Esophagus squamous epithelium (tissue), 5 donors: ENCODE results near the gene VPS33A. TPM values are rescaled to one million over a fixed set of nuclear protein-coding genes. Genes with fewer than 3 reads are reported as not detected.
"Not testable (repeated sequence)": the region's sequence is repeated elsewhere in the genome, so short reads cannot be mapped to it uniquely, and the experiment has no call there.

Source experiments
- DNase-seq: peaks from one replicate; lab custom pipeline; 2025; lab: John Stamatoyannopoulos, UW
- H3K27ac ChIP-seq, 4 donors: fragments of 200-600 bp; sonication (generic); one replicate each; pipeline ENCODE4 v1.5.1; 2016 to 2019; ENCODE audit warnings: mild to moderate bottlenecking in 1 of 4
- H3K27me3 ChIP-seq, 4 donors: fragments of 200-600 bp; sonication (generic); 1 replicate in 3 of 4; 2 replicates in 1 of 4; pipeline versions ENCODE4 v1.5.1 to v1.6.0; 2017 to 2021; ENCODE audit warnings: antibody characterized with exemption in 1 of 4
- H3K36me3 ChIP-seq, 3 donors: fragments of 200-600 bp; sonication (generic); one replicate each; pipeline ENCODE4 v1.5.1; 2016 to 2019
- H3K4me1 ChIP-seq, 3 donors: fragments of 200-600 bp; sonication (generic); one replicate each; pipeline ENCODE4 v1.5.1; 2017 to 2019
- H3K4me3 ChIP-seq, 4 donors: fragments of 200-600 bp; sonication (generic); 1 replicate in 3 of 4; 2 replicates in 1 of 4; pipeline ENCODE4 v1.5.1; 2016 to 2019; ENCODE audit warnings: mild to moderate bottlenecking in 2 of 4, moderate library complexity in 1 of 4
- H3K9me3 ChIP-seq, 3 donors: fragments of 200-600 bp; sonication (generic); one replicate each; pipeline ENCODE4 v1.5.1; 2016 to 2019
- POLR2A ChIP-seq, 4 donors: fragments of 450-650 bp; IDR thresholded peaks; one replicate each; pipeline ENCODE4 v1.6.1; 2017; ENCODE audit warnings: antibody characterized with exemption in 4 of 4, mild to moderate bottlenecking in 4 of 4, moderate library complexity in 3 of 4
- WGBS, 2 donors: methylation state at CpG; one replicate each; pipeline ENCODE4 v1.1.5; 2018; 5-methylcytosine and 5-hydroxymethylcytosine counted together
- intact Hi-C: fragments of 100-400 bp; cut with DNase I; formaldehyde crosslinking; loops from one replicate; pipeline ENCODE4 v1.15.0; 2022
- total RNA-seq, 4 donors: library from RNA; depleted of rRNA; stranded (reverse); fragments of >200 nt; gene quantifications; one replicate each; pipeline ENCODE4 v1.1.0, GENCODE V29; 2016
- TF ChIP-seq, protein P1 (sequence below), 6 experiments: fragments of 450-650 bp in 4 of 6; fragments of 200-600 bp in 2 of 6; sonication (generic) in 2 of 6; IDR thresholded peaks; one replicate each; pipeline ENCODE4 v1.5.1; 2016 to 2019; ENCODE audit warnings: antibody characterized with exemption in 6 of 6, mild to moderate bottlenecking in 4 of 6, moderate library complexity in 4 of 6
- donor health status: DM: yes; HTN: yes; CAD: no.

Gene VPS33A
- total RNA-seq, 4 donors from 2014 or later = 11.5 to 16.7 (median 12.6) TPM

GRCh38 chr12:122282061-122282460 lies 15.8 kb upstream of the VPS33A start:
- no peaks in the 10 kb centered on the region for H3K27me3 ChIP-seq
- H3K4me3 ChIP-seq = no peak overlapping the region
- intact Hi-C loops = no loop called here
- TF ChIP-seq POLR2A (IDR thresholded peaks at IDR 0.05) = no peak
- TF ChIP-seq, protein P1, sequence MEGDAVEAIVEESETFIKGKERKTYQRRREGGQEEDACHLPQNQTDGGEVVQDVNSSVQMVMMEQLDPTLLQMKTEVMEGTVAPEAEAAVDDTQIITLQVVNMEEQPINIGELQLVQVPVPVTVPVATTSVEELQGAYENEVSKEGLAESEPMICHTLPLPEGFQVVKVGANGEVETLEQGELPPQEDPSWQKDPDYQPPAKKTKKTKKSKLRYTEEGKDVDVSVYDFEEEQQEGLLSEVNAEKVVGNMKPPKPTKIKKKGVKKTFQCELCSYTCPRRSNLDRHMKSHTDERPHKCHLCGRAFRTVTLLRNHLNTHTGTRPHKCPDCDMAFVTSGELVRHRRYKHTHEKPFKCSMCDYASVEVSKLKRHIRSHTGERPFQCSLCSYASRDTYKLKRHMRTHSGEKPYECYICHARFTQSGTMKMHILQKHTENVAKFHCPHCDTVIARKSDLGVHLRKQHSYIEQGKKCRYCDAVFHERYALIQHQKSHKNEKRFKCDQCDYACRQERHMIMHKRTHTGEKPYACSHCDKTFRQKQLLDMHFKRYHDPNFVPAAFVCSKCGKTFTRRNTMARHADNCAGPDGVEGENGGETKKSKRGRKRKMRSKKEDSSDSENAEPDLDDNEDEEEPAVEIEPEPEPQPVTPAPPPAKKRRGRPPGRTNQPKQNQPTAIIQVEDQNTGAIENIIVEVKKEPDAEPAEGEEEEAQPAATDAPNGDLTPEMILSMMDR (IDR thresholded peaks at IDR 0.05) = no peak
- no peak for DNase-seq
- WGBS, 2 donors = 52 to 60% methylated on average over 4 of the region's 4 CpGs
- H3K36me3 ChIP-seq = peaks cover 10 to 92% (median 27%) of the 10 kb centered on the region in 3 donors
- no peak overlapping the region for H3K27ac ChIP-seq
- no peaks in the 10 kb centered on the region for H3K9me3 ChIP-seq
- H3K4me1 ChIP-seq = no peaks in the 10 kb centered on the region

GRCh38 chr12:122276242-122276641 lies 9.9 kb upstream of the VPS33A start:
- DNase-seq = no peak
- H3K9me3 ChIP-seq = no peaks in the 10 kb centered on the region
- H3K36me3 ChIP-seq = peaks cover 10 to 98% (median 36%) of the 10 kb centered on the region in 3 donors
- TF ChIP-seq POLR2A (IDR thresholded peaks at IDR 0.05) = no peak
- TF ChIP-seq, protein P1 (IDR thresholded peaks at IDR 0.05) = no peak
- 67 to 75% methylated on average over 7 of the region's 7 CpGs for WGBS, 2 donors
- no peaks in the 10 kb centered on the region for H3K27me3 ChIP-seq
- no peak overlapping the region for H3K4me3 ChIP-seq
- H3K27ac ChIP-seq = no peak overlapping the region
- intact Hi-C loops = no loop called here
- H3K4me1 ChIP-seq = no peaks in the 10 kb centered on the region

GRCh38 chr12:122275459-122275858 lies 9.2 kb upstream of the VPS33A start:
- no peak overlapping the region for H3K27ac ChIP-seq
- intact Hi-C loops = no loop called here
- WGBS, 2 donors = 88 to 91% methylated on average over 8 of the region's 8 CpGs
- no peak overlapping the region for H3K4me3 ChIP-seq
- DNase-seq = no peak
- no peaks in the 10 kb centered on the region for H3K4me1 ChIP-seq
- H3K36me3 ChIP-seq = peaks cover 10 to 98% (median 34%) of the 10 kb centered on the region in 3 donors
- no peaks in the 10 kb centered on the region for H3K9me3 ChIP-seq
- TF ChIP-seq, protein P1 (IDR thresholded peaks at IDR 0.05) = no peak
- no peak for TF ChIP-seq POLR2A (IDR thresholded peaks at IDR 0.05)
- no peaks in the 10 kb centered on the region for H3K27me3 ChIP-seq

GRCh38 chr12:122265886-122266229 lies 436 bp downstream of the VPS33A start:
- H3K9me3 ChIP-seq = no peaks in the 10 kb centered on the region
- WGBS, 2 donors = 0% methylated on average over 3 to 9 of the region's 17 CpGs
- peaks cover 5 to 43% (median 12%) of the 10 kb centered on the region in 3 donors for H3K36me3 ChIP-seq
- H3K4me3 ChIP-seq = peak overlapping the region; percentile 79 to 97 (median 80)
- intact Hi-C loops = no loop called here
- no peaks in the 10 kb centered on the region for H3K27me3 ChIP-seq
- no peak for DNase-seq
- no peak for TF ChIP-seq POLR2A (IDR thresholded peaks at IDR 0.05)
- TF ChIP-seq, protein P1 (IDR thresholded peaks at IDR 0.05) = no peak
- H3K4me1 ChIP-seq = peaks cover 0 to 31% (median 12%) of the 10 kb centered on the region in 3 donors
- peak overlapping the region; percentile 87 to 96 (median 93) for H3K27ac ChIP-seq

DNA sequence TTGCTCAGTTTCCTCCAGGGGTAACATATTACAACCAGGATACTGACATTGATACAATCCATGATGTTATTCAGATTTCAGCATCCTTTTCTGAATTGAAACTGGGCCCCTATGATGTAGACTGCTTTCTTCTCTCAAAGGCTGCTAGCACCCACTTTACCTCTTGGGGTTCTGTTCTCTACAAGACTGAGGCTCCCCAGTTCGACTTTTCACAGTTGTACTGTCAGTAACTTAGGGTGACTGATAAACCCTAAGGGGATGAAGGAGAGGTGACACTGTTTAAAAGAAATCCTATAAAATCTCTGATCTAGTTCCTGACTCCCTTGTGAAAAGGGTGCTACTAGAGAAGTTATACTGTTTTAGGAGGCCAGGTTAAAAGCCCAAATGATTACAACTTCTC lies 818 bp downstream of the VPS33A start:
- Histone ChIP-seq H3K36me3 (peaks cover 5 to 43% (median 14%) of the 10 kb centered on the region in 3 donors), H3K9me3 (no peaks in the 10 kb centered on the region), H3K4me1 (peaks cover 0 to 31% (median 12%) of the 10 kb centered on the region in 3 donors), H3K27ac (peak overlapping the region; percentile 87 to 96 (median 93)), H3K27me3 (no peaks in the 10 kb centered on the region), H3K4me3 (peak overlapping the region; percentile 79 to 97 (median 80))
- no peak for DNase-seq
- no peak for TF ChIP-seq POLR2A (IDR thresholded peaks at IDR 0.05)
- TF ChIP-seq, protein P1 (IDR thresholded peaks at IDR 0.05) = no peak
- intact Hi-C loops = no loop called here
- 18 to 20% methylated on average over 1 of the region's 1 CpG for WGBS, 2 donors

DNA sequence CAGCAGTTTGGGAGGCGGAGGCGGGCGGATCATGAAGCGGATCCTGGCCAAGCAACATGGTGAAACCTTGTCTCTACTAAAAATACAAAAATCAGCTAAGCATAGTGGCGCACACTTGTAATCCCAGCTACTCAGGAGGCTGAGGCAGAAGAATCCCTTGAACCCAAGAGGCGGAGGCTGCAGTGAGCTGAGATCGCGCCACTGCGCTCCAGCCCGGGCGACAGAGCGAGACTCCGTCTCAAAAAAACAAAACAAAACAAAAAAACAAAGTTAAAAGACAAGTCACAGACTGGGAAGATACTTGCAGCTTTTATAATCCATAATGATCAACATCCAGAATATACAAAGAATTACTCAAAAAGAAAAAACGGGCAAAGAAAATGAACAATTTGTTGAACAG lies 5.6 kb downstream of the VPS33A start:
- peaks cover 13 to 82% (median 30%) of the 10 kb centered on the region in 3 donors for H3K36me3 ChIP-seq
- DNase-seq, H3K27me3 ChIP-seq, H3K27ac ChIP-seq, H3K4me3 ChIP-seq, intact Hi-C loops, H3K9me3 ChIP-seq: not testable (repeated sequence)
- 86 to 88% methylated on average over 14 of the region's 14 CpGs for WGBS, 2 donors
- peaks cover 0 to 18% (median 6%) of the 10 kb centered on the region in 3 donors for H3K4me1 ChIP-seq

DNA sequence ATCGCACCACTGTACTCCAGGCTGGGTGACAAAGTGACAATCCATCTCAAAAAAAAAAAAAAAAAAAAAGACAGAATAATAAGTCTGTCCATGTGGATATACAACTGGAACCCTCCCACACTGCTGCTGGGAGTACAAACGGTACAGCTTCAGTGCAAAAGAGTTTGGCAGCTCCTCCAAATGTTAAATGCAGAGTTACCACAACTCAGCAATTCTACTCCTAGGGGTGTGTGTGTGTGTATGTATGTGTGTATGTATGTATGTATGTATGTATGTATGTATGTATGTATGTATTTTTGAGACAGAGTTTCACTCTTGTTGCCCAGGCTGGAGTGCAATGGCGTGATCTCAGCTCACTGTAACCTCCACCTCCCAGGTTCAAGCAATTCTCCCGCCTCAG lies 7.4 kb downstream of the VPS33A start:
- H3K4me1 ChIP-seq, H3K4me3 ChIP-seq, H3K27ac ChIP-seq, DNase-seq, intact Hi-C loops, H3K9me3 ChIP-seq, H3K27me3 ChIP-seq: not testable (repeated sequence)
- 87 to 93% methylated on average over 3 to 4 of the region's 4 CpGs for WGBS, 2 donors
- H3K36me3 ChIP-seq = peaks cover 13 to 97% (median 30%) of the 10 kb centered on the region in 3 donors

DNA sequence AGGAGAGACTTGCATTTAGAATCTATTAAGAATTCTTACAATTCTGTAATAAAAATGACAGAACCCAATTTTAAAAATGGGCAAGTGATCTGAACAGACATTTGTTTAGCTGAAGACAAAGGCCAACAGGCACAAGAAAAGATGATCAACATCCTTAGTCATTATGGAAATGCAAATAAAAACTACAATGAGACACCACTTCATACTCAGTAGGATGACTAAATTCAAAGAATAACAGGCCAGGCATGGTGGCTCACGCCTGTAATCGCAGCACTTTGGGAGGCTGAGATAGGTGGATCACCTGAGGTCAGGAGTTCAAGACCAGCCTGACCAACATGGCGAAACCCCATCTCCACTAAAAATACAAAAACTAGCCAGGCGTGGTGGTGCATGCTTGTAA lies 7.8 kb downstream of the VPS33A start:
- H3K4me3 ChIP-seq, H3K27me3 ChIP-seq, H3K4me1 ChIP-seq, intact Hi-C loops, DNase-seq, H3K27ac ChIP-seq, H3K9me3 ChIP-seq: not testable (repeated sequence)
- H3K36me3 ChIP-seq = peaks cover 13 to 97% (median 30%) of the 10 kb centered on the region in 3 donors
- WGBS, 2 donors = 90% methylated on average over 4 of the region's 4 CpGs
